ACHN (cell line): ENCODE measurements around the gene PCLO.
"Not testable (repeated sequence)": the region's sequence is repeated elsewhere in the genome, so short reads cannot be mapped to it uniquely, and the experiment has no call there.

Source experiments
- DNase-seq: peaks from one replicate; pipeline ENCODE4 v3.0.0-alpha.2; 2015
- in situ Hi-C: cut with HindIII; loops from 2 replicates; pipeline ENCODE4 v1.10.0; 2017; ENCODE audit warnings: low sequenced_read_pairs, low pct_ligation_motif_present, low pct_unique_long_range_greater_than_20kb

The PCLO gene

DNA sequence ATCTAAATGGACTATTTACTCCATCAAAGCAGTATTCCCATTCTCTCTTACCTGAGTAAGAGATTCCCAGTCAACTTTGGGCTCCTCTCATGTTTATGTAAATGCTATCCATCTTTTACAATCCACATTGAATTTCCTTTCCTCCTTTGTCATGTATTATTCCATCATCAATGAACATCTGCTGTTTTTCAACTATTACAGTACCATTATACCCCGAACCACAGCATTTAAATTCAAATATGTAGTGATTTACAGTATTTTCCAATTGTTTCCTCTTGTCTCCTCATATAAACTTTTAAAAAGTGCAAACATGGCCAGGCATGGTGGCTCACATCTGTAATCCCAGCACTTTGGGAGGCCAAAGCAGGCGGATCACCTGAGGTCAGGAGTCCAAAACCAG, 20.3 kb downstream of the PCLO start:
- in situ Hi-C loops, result no loop called here

DNA sequence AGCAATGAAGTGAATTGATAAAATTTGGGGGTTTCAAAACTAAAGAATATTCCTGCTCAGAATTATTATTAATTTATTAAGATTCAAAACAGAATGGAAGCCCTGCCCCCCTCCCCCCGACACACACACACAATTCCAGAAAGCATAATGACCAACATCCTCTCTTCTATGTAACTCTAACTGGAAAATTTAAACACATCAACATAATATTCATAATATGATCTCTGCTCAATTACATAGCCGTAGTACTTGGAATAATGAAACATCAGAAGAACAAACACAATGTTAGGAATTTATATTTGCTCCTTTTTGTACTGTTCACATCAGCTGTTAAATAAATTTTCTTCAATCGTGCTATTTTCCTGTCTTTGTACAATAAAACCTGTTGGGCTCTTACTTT, 20.8 kb downstream of the PCLO start:
- in situ Hi-C loops, result no loop called here
- no peak for DNase-seq

More for the DNA sequence above, 20.3 kb downstream of the PCLO start:
- DNase-seq, result no peak

DNA sequence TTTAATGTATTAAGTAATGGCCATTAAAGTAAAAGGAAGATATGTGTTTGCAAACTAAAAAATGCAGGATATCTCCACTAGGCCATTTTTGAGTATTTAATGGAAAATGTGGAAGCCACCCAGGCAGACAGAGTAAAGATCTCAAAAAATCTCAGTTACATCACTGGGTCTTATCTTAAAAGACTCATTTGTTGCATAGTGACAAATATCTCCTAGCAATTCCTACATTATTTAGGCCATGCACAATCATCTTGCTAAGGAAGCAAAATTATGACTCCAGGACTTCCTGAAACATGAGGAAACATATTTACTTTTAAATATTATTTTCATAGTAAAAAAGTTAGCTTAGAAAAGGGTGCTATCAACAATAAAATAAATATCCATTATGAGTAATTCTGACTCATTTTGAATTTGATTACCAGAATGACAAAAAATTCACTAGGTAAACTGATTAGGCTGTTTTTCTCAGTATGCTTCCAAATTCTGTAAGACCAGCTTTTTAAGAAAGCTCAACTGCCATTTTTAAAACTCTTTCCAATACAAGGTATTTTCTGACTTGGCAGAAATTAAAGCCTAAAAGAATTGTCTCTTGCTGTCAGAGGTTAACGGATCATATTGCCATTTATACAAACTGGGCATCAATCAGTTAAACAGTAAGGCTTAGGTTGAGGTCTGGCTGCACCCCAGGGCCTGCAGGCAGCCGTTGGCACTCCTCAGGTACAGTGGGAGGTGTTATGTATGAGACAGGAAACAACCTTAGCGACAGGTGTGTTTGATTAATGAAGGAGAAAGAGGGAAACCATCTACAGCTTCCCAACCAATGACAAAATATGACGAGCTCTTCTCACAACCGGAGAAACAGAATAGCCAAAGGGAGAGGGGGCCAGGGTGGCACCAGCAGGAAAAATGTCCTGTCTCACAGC, 31.8 kb downstream of the PCLO start:
- no peak for DNase-seq
- in situ Hi-C loops, result no loop called here

DNA sequence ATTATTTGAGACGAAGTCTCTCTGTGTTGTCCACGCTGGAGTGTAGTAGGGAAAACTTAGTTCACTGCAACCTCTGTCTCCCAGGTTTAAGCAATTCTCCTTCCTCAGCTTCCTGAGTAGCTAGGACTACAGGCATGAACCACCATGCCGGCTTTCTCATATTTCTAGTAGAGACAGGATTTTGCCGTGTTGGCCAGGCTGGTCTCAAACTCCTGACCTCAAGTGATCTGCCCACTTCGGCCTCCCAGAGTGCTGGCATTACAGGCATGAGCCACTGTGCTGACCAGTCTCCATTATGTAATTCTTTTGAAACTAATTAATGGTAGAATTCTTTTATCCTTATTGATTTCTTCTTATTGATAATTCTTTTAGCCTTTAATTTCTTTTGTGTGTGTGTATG, 32.5 kb downstream of the PCLO start:
- no peak for DNase-seq
- in situ Hi-C loops, result no loop called here

DNA sequence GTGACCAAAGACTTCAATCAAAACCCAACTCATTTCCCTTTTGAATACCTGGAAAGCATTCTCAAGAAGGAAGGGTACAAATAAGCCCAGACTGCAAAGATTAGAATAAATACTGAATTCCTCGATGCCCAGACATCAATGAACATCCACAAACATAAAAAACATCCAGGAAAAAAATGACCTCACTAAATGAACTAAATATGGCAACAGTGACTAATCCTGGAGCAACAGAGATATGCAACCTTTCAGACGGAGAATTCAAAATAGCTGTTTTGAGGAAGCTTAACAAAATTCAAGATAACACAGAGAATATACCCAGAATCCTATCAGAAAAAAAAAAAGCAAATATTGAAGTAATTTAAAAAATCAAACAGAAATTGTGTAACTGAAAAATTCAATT, 43.2 kb downstream of the PCLO start:
- DNase-seq, result no peak
- in situ Hi-C loops, result no loop called here

DNA sequence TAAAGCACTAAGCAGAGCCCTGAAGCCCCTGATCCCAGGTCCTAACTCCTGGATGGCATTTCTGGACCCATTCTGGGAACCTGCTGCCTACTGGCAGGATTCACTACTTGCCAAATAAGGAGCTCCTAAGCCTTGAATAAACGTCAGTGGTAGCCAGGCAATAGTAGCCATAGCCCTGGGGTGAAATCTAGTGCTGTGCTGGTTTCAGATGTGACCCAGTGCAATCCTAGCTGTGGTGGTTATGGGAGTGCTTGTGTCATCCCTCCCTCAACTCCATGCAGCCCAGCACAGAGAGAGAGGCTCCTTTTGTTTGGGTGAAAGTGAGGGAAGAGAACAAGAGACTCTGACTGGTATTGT, 43.7 kb downstream of the PCLO start:
- DNase-seq, result no peak
- in situ Hi-C loops, result no loop called here

DNA sequence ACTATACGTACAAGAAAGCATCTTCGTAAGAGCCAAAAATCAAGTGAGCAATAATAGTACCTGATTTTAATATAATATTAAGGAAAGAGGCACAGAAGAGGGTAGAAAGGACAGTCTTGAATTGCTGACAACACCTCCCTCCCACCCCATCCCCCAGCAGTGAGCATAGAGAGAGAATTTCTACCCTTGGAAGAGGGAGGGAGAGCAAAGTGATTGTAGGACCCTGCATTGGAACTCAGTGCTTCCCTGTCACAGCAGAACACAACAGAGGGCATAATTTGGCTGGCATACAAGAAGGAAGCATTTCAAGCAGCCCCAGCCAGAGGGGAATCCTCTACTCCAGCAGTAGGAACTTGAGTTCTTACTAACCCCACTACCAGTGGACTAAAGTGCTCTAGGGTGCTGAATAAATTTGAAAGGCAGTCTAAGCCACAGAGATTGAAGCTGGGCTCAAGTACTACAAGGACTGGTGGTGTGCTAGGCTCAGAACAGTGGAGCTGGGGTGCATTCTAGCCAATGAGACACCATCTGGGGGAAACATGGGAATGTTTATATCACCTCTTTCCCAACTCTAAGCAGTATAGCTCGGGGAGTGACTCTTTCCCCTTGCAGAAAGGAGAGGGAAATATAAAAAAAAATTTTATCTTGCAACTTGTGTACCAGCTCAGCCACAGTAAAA, 44.2 kb downstream of the PCLO start:
- in situ Hi-C loops, result no loop called here
- no peak for DNase-seq

DNA sequence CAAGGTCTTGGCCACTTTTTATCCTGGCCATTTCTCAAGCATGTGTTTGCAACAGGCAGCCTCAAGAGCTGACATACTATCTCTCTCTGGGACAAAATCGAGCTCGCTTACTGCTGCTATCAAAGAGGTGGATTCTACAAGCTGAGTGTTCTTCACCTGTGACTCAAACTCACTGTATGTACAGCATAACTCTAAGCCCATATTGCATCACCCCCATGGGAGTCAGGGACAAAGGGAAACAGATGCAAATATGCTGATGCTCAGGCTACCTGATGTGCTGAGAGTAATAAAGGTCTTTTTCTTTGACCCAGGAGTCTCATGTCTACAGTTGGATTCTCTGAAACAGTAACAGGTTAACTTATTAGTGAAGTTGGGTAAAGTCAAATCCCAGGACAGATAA, 45.2 kb downstream of the PCLO start:
- in situ Hi-C loops, result no loop called here
- no peak for DNase-seq

DNA sequence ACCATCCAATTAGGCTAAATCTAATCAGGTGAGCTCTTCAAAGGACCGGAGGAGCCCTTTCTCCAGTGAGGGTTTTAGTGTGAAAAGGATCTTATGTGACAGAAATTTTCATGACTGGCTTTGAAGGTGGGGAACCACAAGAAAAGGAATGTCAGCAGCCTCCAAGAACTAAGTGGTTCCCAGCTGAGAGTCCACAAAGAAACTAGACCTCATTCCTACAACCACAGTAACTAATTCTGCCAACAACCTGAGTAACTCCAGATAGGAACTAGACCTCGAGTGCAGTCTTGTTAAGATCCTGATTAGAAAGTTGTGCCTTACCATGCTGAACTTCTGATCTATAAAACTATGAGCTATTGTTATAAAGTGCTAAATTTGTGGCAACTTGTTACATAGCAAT, 51.3 kb downstream of the PCLO start:
- in situ Hi-C loops, result no loop called here
- DNase-seq, result no peak

DNA sequence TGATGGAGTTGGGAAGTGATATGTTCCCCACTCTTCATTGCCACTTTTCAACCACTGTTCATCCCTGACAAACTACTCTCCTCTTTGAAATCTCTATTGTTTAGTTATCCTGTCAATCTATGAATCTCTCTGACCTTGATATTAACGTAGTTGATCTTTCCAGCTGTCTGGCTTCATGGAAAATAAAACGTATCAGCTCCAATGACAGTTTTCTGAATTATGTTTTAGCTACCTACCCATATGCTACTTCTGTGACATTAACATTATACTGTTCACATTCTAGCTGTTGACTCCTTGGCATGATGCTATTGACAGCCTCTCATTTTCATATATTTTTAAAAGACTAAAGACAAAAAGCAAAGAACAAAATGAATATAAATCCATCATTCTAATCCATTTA, 53.3 kb downstream of the PCLO start:
- no peak for DNase-seq
- in situ Hi-C loops, result no loop called here

DNA sequence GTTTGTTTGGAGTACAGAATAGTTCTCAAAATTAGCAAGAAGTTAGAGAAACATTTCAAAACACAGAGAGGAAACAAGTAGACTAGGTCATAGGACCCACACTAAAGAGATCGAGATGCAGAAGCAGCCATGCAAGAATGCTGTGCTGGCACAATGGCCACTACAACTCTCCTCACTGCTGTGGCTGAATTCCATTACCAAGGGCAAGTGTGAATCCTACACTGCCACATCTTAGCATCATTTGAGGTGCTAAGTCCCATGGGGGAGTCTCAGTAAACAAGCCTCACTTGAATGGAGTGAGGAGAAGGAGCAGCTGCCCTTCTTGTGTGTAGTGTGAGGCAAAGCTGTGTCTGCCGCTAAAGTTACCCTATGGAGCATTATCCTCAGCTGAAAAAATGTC, 56.7 kb downstream of the PCLO start:
- in situ Hi-C loops, result no loop called here
- DNase-seq, result no peak

DNA sequence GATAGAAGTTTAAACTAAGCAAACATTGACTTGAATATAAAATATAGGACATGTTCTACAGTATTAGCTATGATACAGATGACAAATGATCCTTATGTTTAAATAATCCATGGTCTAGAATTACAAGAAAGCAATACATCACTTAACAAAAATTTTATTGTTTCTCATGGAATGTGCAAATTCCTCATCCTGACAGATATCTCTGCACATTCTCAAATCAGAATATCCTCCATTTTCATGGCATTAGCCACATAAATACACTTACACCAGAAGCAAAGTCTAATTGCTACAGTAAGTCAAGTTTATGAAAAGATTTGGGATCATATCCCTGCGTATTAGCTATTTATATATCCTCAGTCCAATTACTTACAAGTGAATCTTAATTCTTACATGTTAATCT, 57.6 kb downstream of the PCLO start:
- no peak for DNase-seq
- in situ Hi-C loops, result no loop called here

DNA sequence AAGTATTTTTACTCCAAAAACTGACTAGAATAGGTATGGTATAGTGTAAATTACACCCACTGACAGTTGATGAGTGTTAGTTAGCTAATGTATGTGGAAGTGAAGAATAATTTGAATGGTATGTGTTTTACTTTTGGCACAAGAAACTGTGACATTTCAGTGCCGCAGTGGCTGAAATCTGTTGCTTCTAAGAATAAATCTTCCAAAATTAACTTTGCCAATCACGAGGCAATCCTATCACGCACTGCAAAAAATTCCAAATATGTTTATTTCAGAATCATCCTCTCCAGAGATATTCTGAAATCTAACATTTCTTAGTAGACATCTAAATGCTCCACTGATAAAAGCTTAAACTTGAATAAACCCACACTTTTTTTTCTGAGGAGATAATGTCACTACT, 61.2 kb downstream of the PCLO start:
- DNase-seq, result no peak
- in situ Hi-C loops, result no loop called here

DNA sequence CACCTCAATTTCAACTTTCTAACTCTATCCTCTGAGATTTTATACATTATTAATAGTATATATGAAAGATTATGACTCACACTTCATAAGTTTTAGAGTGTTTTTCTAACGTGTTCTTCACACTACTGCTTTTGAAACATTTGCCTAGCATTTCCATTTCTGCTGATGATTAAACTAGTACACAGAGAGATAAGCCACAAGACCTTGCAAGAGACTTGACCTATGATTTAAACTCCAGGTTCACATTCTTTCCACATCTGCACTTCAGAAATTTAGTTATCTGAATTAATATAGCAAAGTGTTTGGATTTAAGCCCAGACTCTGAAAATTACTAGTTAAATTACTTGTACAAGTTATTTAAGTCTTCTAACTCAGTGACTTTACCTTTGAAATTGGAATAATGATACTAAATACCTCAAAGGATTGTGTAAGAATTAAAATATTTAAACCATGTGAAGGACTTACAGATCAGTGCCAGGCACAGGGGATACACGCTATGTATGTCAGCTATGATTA, 66.6 kb downstream of the PCLO start:
- in situ Hi-C loops, result no loop called here
- no peak for DNase-seq

DNA sequence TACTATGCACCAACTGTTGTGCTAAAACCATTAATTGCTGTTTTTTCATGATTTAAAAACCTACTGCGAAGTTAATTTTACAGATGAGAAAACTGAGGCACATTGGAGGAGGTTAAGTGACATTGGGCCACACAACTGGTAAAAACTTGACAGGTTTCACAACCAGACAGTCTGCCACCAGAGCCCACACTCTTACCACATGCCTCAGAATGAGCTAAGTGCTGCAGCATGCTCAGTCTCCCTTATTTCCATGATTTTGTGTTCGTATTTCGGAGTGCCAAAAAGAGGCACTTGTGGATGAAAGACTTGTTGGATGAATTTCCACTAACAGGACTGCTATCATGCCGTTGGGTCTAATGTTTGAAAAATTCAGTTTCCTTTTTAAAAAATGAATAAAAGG, 77.4 kb downstream of the PCLO start:
- no peak for DNase-seq
- in situ Hi-C loops, result no loop called here

DNA sequence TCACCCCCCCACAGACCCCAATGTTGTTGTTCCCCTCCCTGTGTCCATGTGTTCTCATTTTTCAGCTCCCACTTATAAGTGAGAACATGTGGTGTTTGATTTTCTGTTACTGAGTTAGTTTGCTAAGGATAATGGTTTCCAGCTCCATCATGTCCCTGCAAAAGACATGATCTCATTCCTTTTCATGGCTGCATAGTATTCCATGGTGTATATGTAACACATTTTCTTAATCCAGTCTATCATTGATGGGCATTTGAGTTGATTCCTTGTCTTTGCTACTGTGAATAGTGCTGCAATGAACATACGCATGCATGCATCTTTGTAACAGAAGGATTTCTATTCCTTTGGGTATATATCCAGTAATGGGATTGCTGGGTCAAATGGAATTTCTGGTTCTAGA, 82.8 kb downstream of the PCLO start:
- in situ Hi-C loops, DNase-seq: not testable (repeated sequence)

DNA sequence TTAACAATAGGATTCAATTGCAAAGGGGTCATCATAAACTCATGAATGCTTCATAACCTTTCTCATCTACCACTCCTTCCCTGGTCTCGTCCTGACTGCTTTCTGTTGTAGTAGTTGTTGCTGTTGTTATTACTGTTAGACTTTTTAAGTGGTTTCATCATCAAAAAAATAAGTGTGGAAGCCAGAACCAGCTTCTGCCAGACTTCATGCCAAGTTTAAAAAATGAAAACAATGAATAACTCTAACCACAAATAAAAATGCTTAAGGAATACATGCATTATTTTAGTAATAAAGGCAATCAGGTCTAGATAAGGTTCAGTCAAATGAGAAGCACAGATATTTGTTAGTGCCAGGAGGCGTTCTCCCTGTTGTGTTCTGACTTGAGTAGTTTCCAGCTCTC, 85.4 kb downstream of the PCLO start:
- no peak for DNase-seq
- in situ Hi-C loops, result no loop called here

DNA sequence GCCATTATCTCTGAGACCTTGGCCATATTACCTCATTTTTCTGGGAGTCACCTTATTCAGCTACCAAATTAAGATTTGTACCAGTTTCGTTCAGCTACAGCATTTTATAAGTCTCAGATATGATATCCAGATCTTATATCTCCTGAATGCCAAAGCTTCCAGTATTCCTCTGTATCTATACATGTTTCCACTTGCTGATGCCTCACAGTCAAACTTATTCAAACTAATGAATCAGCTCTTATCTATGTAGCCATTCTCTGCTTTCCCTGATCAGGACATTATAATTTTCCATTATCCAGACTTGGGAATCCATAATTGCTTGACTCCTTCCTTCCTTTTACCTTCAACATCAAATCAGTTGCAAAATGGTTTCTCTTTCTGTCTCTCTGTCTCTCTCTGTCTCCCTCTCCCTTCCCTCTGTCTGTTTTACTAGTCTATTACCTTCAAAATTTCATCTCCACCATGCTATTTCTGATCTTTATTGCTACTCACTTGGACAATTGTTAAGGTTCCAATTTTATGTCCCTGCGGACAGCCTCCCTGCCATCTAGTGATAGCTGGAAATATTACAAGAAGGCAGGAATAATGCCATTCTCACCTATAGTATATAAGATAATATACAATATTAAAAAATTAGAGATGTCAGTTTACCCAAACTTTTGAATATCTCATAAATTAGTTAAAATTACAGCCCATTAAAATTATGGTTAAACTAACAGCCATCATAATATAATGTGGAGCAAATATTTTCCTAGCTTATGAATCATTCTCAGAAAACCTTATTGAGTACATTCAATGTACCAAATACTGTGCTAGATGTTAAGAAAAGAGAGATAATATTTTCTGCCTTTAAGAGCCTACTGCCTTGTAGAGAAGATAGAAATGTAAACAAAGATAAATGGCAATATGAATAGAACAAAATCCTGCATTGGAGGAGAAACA, 89.8 kb downstream of the PCLO start:
- peak; percentile 31 for DNase-seq
- in situ Hi-C loops, result no loop called here

DNA sequence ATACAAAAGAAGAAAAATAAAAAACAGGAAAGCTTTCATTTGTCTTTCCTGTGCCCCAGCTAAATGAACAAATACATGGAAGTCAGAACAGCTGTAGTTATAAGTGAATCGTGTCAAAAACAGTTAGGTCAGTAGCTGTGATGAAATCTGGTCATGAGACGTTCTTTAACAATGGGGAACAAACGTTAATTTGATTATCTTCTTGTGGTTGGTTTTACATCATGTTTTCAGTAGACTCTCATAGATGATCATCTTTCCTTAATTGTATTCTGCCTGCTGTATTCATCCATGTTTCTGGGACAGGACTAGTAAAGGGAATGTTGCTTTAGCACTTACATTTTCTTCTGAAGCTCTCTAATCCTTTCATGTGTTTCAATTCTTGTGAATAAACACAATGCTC, 97.0 kb downstream of the PCLO start:
- DNase-seq, result no peak
- in situ Hi-C loops, result no loop called here
